Left cardiac atrium (tissue), 4 donors: Measurements from ENCODE around the gene TRPM7. TPM values are rescaled to one million over a fixed set of nuclear protein-coding genes. Genes with fewer than 3 reads are reported as not detected.
"Not testable (repeated sequence)": the region's sequence is repeated elsewhere in the genome, so short reads cannot be mapped to it uniquely, and the experiment has no call there.

Experiments used
- ATAC-seq, 2 donors: fragments of 200-7000 bp; cut with Tn5 transposase; one replicate each; pipeline ENCODE4 v1.9.1; 2020; ENCODE audit warnings: mild to moderate bottlenecking in 2 of 2, moderate library complexity in 2 of 2
- DNase-seq: peaks from one replicate; pipeline ENCODE4 v3.0.0-alpha.2; 2020
- intact Hi-C, 2 donors: fragments of 100-400 bp; cut with DNase I; formaldehyde crosslinking; loops; one replicate each; pipeline versions ENCODE4 v1.14.1 to v1.15.1; 2022 to 2023
- total RNA-seq, 2 donors: library from RNA; stranded (reverse); fragmentation: NEBNext Ultra II Directional; extraction: Animal tissue kit (Norgen Biotek cat#: 25700); gene quantifications; one replicate each; pipeline ENCODE4 v1.2.1, GENCODE V29; 2021
- donor health status: DM: no; HTN: yes; CAD: no.
- donor health status: DM: no; HTN: yes; CAD: no; lungs with severe emphysema.
- donor health status: DM: yes; HTN: yes; CAD: no.
- donor health status: Dilated cardiomyopathy.

The TRPM7 gene
- total RNA-seq, 2 donors from 2014 or later: 21.1 to 29.4 TPM

DNA sequence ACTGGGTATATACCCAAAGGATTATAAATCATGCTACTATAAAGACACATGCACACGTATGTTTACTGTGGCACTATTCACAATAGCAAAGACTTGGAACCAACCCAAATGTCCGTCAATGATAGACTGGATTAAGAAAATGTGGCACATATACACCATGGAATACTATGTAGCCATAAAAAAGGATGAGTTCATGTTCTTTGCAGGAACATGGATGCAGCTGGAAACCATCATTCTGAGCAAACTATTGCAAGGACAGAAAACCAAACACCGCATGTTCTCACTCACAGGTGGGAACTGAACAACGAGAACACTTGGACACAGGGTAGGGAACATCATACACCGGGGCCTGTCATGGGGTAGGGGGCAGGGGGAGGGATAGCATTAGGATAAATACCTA is 84.6 kb downstream of the TRPM7 start:
- intact Hi-C loops, ATAC-seq, DNase-seq: not testable (repeated sequence)

DNA sequence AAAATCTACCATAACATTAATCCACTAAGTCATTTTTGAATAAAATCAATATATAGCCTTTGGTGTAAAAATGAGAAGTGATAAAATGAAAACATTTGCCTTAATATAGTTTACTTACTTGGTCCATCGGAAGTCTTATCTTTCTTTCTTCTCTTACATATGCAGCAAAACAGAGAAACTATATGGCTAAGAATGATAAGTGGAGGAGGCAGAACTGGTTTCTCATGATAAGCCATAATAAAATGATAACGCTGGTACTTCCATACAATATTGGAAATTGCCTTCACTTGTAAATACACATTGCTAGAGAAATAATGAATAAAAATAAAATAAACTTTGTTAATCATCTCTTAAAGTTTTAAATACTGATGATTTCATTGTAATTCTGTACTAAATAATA is 92.3 kb downstream of the TRPM7 start:
- intact Hi-C loops: loop anchor here in 1 of 2 donors (10.0 kb wide), 1 partner anchor 100 kb away; no protein-coding TSS in a partner anchor
- DNase-seq: no peak
- no peak for ATAC-seq

GRCh38 chr15:50593761-50594160 is 92.8 kb downstream of the TRPM7 start:
- ATAC-seq (no peak), DNase-seq (no peak)
- intact Hi-C loops: loop anchor here in 1 of 2 donors (10.0 kb wide), 1 partner anchor 99 kb away; no protein-coding TSS in a partner anchor

GRCh38 chr15:50590288-50590687 is 96.3 kb downstream of the TRPM7 start:
- ATAC-seq (no peak), DNase-seq (no peak)
- intact Hi-C loops: loop anchor here in 1 of 2 donors (10.0 kb wide), 1 partner anchor 95 kb away; no protein-coding TSS in a partner anchor

DNA sequence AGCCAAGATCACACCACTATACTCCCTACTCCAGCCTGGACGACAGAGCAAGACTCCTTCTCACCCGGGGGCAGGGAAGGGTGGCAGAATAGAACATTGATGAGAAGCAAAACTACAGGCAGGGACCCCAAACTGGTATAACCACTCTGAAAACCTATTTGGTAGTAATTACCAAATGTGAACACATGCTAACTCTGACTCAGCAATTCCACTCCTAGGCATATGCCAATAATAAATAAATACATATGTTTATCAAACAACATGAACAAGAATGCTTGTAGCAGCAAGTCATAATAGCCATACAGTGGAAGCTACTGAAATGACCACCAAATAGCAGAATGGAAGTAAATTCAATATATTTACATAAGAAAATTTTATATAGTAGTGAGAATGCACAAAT is 109.1 kb downstream of the TRPM7 start:
- ATAC-seq (no peak), DNase-seq (no peak)
- intact Hi-C loops: loop anchor here in 1 of 2 donors (10.0 kb wide), 1 partner anchor 47 kb away; no protein-coding TSS in a partner anchor

DNA sequence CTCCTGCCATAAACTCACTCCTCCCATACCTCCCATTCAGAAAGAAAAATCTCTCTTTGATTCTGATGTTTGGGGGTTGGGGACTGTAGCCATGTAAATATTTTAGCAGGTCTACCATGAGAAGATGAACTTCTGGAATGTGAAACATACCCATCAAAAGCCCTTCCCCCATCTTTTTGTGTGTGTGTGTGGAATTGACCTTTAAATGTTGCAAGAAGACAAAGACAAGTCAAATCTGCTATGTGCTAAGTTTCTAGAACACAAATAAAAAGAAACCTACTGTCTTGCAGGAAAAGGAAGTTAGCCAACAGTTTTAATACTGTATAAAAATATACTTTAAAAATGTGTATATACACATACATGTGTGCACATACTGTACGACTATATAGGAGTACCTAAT is 110.4 kb downstream of the TRPM7 start:
- DNase-seq (no peak), ATAC-seq (no peak)
- intact Hi-C loops: loop anchor here in 1 of 2 donors (10.0 kb wide), 1 partner anchor 49 kb away; no protein-coding TSS in a partner anchor

DNA sequence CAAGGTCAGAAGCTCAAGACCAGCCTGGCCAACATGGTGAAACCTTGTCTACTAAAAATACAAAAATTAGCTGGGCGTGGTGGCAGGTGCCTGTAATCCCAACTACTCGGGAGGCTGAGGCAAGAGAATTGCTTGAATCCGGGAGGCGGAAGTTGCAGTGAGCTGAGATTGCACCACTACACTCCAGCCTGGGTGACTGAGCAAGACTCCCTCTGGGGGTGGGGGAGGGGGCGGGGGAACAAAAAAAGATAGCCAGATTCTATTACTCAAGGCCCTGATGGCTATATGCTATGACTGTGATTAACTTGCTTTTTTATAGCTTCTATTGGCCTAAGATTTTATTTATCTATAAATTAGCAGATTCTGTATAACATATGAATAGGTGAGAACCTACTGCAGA is 112.8 kb downstream of the TRPM7 start:
- DNase-seq, ATAC-seq: not testable (repeated sequence)
- intact Hi-C loops: loop anchor here (5.0 to 10.0 kb wide), 2 partner anchors 33 to 51 kb away; no protein-coding TSS in a partner anchor

DNA sequence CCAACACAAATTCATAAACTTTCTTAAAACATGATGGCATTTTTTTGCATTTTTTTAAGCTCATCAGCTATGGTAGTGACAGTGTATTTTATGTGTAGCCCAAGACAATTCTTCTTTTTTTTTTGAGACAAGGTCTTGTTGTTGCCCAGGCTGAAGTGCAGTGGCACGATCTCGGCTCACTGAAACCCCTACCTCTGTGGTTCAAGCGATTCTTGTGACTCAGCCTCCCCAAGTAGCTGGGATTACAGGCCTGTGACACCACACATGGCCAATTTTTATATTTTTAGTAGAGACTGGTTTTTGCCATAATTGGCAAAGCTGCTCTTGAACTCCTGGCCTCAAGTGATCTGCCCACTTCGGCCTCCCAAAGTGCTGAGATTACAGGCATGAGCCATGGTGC is 122.8 kb downstream of the TRPM7 start:
- DNase-seq (no peak), ATAC-seq (no peak)
- intact Hi-C loops: no loop called here

DNA sequence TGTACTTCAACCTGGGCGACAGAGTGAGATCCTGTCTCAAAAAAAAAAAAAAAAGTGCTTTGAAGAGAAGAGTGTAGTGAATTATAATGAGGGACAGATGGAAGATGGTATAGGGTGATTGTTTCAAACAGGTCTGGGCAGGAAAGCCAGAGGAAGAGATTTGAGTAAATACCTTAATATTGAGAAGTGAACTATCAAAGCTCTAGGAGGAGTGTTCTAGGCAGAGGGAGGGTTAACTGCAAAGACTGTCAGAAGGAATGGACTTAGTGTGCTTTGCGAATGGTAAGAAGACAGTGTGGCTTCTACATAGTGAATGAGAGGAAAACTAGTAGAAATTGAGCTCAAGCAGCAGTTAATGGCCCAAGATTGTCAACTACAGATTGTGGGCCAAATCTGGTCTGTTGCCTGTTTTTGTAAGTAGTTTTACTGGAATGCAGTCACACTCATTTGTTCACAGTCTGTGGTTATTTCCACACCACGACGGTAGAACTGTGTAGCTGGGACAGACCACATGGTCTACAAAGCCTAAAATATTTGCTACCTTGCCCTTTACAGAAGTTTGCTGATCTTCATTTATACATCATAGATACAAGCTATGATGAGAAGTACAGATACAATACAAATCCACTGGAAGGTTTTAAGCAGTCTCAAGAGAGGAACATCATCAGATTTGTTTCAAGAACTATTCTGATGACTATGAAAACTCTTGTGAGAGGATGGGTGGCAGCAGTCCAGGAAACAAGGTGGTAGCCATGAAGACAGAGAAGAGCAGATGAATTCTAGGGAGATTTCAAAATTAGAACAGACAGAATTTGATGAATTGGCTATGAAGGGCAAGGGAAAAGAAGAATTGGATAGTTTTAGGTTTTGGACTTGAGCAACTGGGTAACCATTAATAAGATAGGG is 123.6 kb downstream of the TRPM7 start:
- ATAC-seq (no peak), DNase-seq (no peak)
- intact Hi-C loops: no loop called here

DNA sequence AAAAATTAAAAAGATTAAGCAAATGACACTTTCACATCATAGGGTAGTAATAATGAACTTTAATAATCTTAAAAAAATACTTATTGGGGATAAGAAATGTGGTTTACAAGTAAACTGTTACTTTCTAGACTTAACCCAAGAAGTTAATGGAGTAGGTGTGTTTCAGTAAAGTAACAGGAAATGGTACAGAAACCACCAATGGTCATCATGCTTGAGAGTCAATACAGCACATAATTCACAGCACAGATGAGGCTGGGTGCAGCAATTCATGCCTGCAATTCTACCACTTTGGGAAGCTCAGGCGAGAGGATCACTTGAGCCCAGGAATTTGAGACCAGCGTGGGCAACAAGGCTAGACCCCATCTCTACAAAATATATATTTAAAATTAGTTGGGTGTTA is 128.6 kb downstream of the TRPM7 start:
- no peak for ATAC-seq

DNA sequence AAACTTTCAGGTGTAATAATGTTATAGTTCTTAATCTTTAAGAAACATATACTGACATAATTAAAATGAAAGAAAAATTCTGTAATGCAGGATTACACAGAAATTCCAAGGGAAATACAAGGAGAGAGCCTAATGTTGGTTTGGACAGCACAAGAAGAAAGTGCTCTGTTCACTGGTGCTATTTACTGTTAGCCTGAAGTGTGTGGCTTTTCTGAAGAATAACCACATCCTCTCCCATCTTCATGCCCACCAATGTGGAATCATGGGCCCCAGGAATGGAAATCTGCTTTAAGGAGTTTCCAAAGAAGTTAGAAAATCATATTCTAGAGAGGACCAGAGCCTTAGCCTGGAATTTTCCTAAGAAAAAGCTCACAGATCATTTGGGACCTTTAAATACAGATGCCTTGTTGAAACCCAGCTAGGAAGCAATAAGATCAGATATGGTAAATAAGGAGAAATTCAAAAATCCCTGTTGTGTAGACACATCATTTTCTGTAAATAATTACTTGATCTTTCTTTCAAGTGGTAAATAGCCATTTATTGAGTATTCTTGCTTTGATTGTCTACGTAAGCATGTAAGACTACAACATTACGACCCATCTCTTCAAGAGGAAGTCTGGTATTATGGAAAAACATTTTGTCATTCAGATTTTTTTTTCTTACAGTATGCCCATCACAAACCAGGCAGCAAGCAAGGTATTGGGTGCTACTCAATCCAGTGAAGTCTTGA is 129.8 kb downstream of the TRPM7 start:
- DNase-seq (no peak), ATAC-seq (no peak)

More for the DNA sequence above, 128.6 kb downstream of the TRPM7 start:
- intact Hi-C loops: no loop called here
- DNase-seq: no peak

DNA sequence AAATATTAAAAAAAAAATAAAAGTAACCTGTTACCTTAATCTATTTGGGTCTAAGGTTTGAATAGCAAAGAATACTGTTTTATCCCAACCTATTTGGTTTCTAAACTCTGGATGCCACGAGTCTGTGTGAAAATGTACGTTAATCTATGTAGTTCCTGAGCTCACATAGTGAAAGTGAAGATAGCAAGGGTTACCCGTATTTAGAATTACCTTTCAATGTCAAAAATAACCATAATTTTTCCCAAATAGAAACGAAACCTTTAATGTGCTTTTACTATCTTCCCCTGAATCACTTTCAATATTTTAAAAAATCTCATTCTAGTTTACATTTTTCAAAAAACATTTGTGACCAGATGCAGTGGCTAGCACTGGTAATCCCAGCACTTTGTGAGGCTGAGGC is 134.4 kb downstream of the TRPM7 start:
- ATAC-seq (no peak), DNase-seq (no peak)
- intact Hi-C loops: no loop called here

More for the DNA sequence above, 129.8 kb downstream of the TRPM7 start:
- intact Hi-C loops: no loop called here

- no peak for DNase-seq
- intact Hi-C loops: no loop called here
- ATAC-seq: no peak
These were observed 137.3 kb downstream of the TRPM7 start for GRCh38 chr15:50549326-50549725.

DNA sequence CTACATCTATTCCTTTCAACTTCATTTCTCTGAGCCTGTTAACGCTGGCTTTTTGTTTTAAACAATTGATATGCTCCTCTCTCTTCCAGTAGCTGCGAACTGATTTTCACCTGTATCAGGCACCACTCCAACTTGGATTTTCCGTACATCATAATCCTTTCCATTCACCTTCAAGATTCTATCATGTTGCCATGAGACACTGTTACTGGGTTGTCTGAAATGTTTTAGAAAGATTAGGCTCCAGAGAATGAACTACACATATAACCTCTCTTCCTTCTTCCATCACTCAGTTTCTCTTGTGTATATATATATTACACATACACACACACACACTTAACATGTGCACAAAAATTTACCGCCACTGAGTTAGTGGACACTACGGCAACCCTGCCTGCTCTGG is 140.0 kb downstream of the TRPM7 start, which contains the start of gene USP50:
TSS of gene USP50 (minus strand) at position 101 of the 400 bp plus-strand sequence. CDS start 141 bp downstream, outside the sequence.
- intact Hi-C loops: no loop called here
- ATAC-seq: no peak
- no peak for DNase-seq

DNA sequence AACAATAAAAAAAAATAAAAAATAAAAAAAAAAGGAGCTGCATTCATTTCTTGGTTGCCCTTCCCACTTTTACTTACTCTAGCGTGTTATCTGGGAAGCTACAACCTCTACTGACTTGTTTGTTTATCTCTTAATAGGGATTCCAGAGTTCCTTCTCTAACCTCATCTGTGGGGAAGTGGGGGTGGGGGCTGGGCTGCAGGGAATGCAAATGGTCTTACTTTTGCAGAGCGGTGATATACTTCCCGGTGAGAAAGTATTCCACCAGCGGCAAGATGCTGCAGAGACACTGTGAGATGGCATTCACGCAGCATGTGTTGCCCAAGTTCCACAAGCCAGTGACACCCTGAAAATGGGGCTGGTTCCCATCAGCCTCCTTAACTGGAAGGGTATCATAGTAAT is 142.2 kb downstream of the TRPM7 start:
- DNase-seq: no peak

DNA sequence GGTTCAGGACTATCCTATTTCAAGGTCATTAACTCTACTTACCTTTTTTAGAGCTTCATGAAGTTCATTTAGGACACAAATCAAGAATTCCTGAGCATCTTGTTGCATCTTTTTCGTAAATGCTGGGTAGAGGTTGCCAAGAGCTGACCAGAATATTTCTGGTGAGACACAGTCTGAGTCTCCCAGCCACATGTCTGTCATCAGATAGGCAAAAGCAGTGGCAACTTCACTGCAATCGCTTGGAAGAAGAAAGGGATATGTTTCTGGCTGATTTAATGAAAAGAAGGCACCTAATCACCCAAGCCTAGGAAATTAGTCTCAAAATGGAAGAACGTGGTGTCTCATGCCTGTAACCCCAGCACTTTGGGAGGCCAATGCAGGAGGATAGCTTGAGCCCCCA is 143.0 kb downstream of the TRPM7 start:
- DNase-seq (no peak), ATAC-seq (no peak)
- intact Hi-C loops: no loop called here

More for the DNA sequence above, 142.2 kb downstream of the TRPM7 start:
- ATAC-seq: no peak
- intact Hi-C loops: no loop called here

DNA sequence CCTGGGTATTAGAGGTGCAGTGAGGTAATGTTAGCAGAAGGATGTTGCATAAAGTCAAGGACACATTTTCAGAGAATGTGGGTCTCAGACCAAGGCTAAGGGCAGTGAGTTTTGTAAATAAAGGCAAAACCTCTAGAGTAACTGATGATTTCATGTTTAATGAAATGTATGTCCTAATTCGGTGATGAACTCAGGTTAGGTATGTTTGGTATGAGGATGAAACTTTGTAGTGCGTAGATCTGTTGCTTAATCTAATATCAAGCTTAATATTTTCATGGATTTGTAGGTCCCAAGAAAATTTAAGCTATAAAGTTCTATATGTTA is 143.7 kb downstream of the TRPM7 start:
- DNase-seq: no peak
- ATAC-seq: peak in 1 of 2 donors; percentile 61
- intact Hi-C loops: no loop called here

GRCh38 chr15:50531766-50532165 is 154.8 kb downstream of the TRPM7 start:
- no peak for ATAC-seq
- intact Hi-C loops: no loop called here
- no peak for DNase-seq

- DNase-seq (no peak), ATAC-seq (no peak)
- intact Hi-C loops: no loop called here
These were observed 155.4 kb downstream of the TRPM7 start for GRCh38 chr15:50531163-50531562.

- intact Hi-C loops: no loop called here
- ATAC-seq (no peak), DNase-seq (no peak)
These were observed 162.7 kb downstream of the TRPM7 start for GRCh38 chr15:50523851-50524251.
